Neural crest cell (in vitro differentiated cells): Measurements from ENCODE around the gene VSIG10L. TPM values are rescaled to one million over a fixed set of nuclear protein-coding genes. Genes with fewer than 3 reads are reported as not detected.
A peak's percentile ranks its signal among the peaks of the same experiment; 100 is the strongest.

Experiments
- DNase-seq: peaks from one replicate; pipeline ENCODE4 v3.0.0; 2021; ENCODE audit warnings: low read depth, mixed read lengths, low spot score
- H3K27ac Mint-ChIP-seq: one replicate; pipeline ENCODE4 v1.8.0; 2021; ENCODE audit warnings: mild to moderate bottlenecking, mixed read lengths; ENCODE audit not compliant: unreplicated experiment
- H3K27me3 Mint-ChIP-seq: 2 replicates; pipeline ENCODE4 v1.8.0; 2021; ENCODE audit warnings: low read depth, mild to moderate bottlenecking, mixed read lengths
- H3K36me3 Mint-ChIP-seq: 2 replicates; pipeline ENCODE4 v1.8.0; 2021; ENCODE audit warnings: low read depth, mild to moderate bottlenecking, mixed read lengths
- H3K4me1 Mint-ChIP-seq: 2 replicates; pipeline ENCODE4 v1.8.0; 2021; ENCODE audit warnings: mixed read lengths
- H3K4me3 Mint-ChIP-seq: one replicate; pipeline ENCODE4 v1.8.0; 2021; ENCODE audit warnings: mild to moderate bottlenecking, mixed read lengths
- H3K9me3 Mint-ChIP-seq: 2 replicates; pipeline ENCODE4 v1.8.0; 2021; ENCODE audit warnings: mixed read lengths
- CTCF ChIP-seq: fragments of 200-600 bp; sonication (generic); conservative IDR thresholded peaks from 2 replicates; pipeline ENCODE4 v1.5.0; 2021; ENCODE audit warnings: antibody characterized with exemption, mild to moderate bottlenecking
- long read RNA-seq: library from polyadenylated mRNA; unstranded; transcript quantifications from one replicate; pipeline ENCODE4 v2.0.0, GENCODE V29; 2020
- total RNA-seq: library from RNA; stranded (reverse); gene quantifications from 2 replicates; pipeline ENCODE4 v1.2.1, GENCODE V29; 2021

The VSIG10L gene
- total RNA-seq: 3.1 and 3.5 TPM in 2 replicates
- long read RNA-seq: 0 reads

GRCh38 chr19:51341976-51342580, at the start of gene VSIG10L:
VSIG10L (minus strand) TSS chr19:51342139; CDS start chr19:51342124, 15 bp downstream.
- peak within 1 kb of the TSS; percentile 58 for H3K4me3 Mint-ChIP-seq
- peaks cover 15% of the 10 kb centered on the region for H3K27me3 Mint-ChIP-seq
- no peaks in the 10 kb centered on the region for H3K36me3 Mint-ChIP-seq
- peak within 1 kb of the TSS; percentile 86 for H3K27ac Mint-ChIP-seq
- peaks cover 12% of the 10 kb centered on the region for H3K4me1 Mint-ChIP-seq
- H3K9me3 Mint-ChIP-seq: no peaks in the 10 kb centered on the region
- no peak for TF ChIP-seq CTCF
- no peak for DNase-seq

- no peak for TF ChIP-seq CTCF
- H3K9me3 Mint-ChIP-seq: peaks cover 4% of the 10 kb centered on the region
- no peaks in the 10 kb centered on the region for H3K27me3 Mint-ChIP-seq
- no peak for DNase-seq
- H3K36me3 Mint-ChIP-seq: no peaks in the 10 kb centered on the region
- H3K4me3 Mint-ChIP-seq: peak overlapping the region; percentile 38
- H3K27ac Mint-ChIP-seq: no peak overlapping the region
- H3K4me1 Mint-ChIP-seq: peaks cover 29% of the 10 kb centered on the region
Measured at GRCh38 chr19:51391073-51391611, 49.2 kb upstream of the VSIG10L start.

- Mint-ChIP-seq H3K27me3 (no peaks in the 10 kb centered on the region), H3K36me3 (no peaks in the 10 kb centered on the region), H3K27ac (no peak overlapping the region), H3K4me1 (peaks cover 19% of the 10 kb centered on the region), H3K9me3 (peaks cover 3% of the 10 kb centered on the region), H3K4me3 (no peak overlapping the region)
- no peak for TF ChIP-seq CTCF
- DNase-seq: no peak
Measured at GRCh38 chr19:51389143-51389542, 47.2 kb upstream of the VSIG10L start.

GRCh38 chr19:51387924-51388389, 46.0 kb upstream of the VSIG10L start, which contains the start of gene LIM2:
LIM2 (minus strand) TSS chr19:51387974; CDS start chr19:51387443, 531 bp downstream.
- TF ChIP-seq CTCF: no peak
- H3K9me3 Mint-ChIP-seq: no peaks in the 10 kb centered on the region
- no peaks in the 10 kb centered on the region for H3K27me3 Mint-ChIP-seq
- peak within 1 kb of the TSS; percentile 62 for H3K27ac Mint-ChIP-seq
- no peaks in the 10 kb centered on the region for H3K36me3 Mint-ChIP-seq
- DNase-seq: no peak
- H3K4me3 Mint-ChIP-seq: no peak within 1 kb of the TSS
- peaks cover 14% of the 10 kb centered on the region for H3K4me1 Mint-ChIP-seq

GRCh38 chr19:51386882-51387520, 45.1 kb upstream of the VSIG10L start:
- no peaks in the 10 kb centered on the region for H3K9me3 Mint-ChIP-seq

More at GRCh38 chr19:51386882-51387520, 45.1 kb upstream of the VSIG10L start:
- H3K36me3 Mint-ChIP-seq: no peaks in the 10 kb centered on the region
- DNase-seq: no peak
- no peak overlapping the region for H3K4me3 Mint-ChIP-seq
- TF ChIP-seq CTCF: no peak
- no peak overlapping the region for H3K27ac Mint-ChIP-seq
- H3K27me3 Mint-ChIP-seq: no peaks in the 10 kb centered on the region
- peaks cover 11% of the 10 kb centered on the region for H3K4me1 Mint-ChIP-seq
